GM12873 (cell line): ENCODE results near the gene PYCR2.

Experiments
- CTCF ChIP-seq: IDR thresholded peaks from 2 replicates; pipeline ENCODE4 v1.5.1; 2012; ENCODE audit warnings: low read depth, mild to moderate bottlenecking, moderate library complexity, low read length, control low read depth; ENCODE audit not compliant: insufficient read depth; ENCODE audit errors: missing control alignments

The PYCR2 gene

GRCh38 chr1:225890346-225891228 lies 33.5 kb downstream of the PYCR2 start:
- TF ChIP-seq CTCF: no peak

GRCh38 chr1:225889743-225890142 lies 34.3 kb downstream of the PYCR2 start:
- no peak for TF ChIP-seq CTCF

- no peak for TF ChIP-seq CTCF
These were observed 35.0 kb downstream of the PYCR2 start, which contains the start of gene LEFTY1 for GRCh38 chr1:225888898-225889601. Gene LEFTY1, minus strand, starts transcription at chr1:225889146. Its CDS starts 80 bp downstream, at chr1:225889066.

- TF ChIP-seq CTCF: no peak
These were observed 35.7 kb downstream of the PYCR2 start for GRCh38 chr1:225888289-225888897.

- no peak for TF ChIP-seq CTCF
These were observed 37.1 kb downstream of the PYCR2 start for GRCh38 chr1:225887030-225887314.

- no peak for TF ChIP-seq CTCF
These were observed 37.7 kb downstream of the PYCR2 start for GRCh38 chr1:225886159-225887029.

GRCh38 chr1:225885336-225885735 lies 38.7 kb downstream of the PYCR2 start:
- TF ChIP-seq CTCF: no peak
